Muscle of leg (tissue), 11 donors: Measurements from ENCODE around the gene TFPI2. TPM values are rescaled to one million over a fixed set of nuclear protein-coding genes. Genes with fewer than 3 reads are reported as not detected.

Experiments used
- DNase-seq: peaks from one replicate; pipeline ENCODE4 v3.0.0; 2013
- H3K27ac ChIP-seq: one replicate; pipeline ENCODE4 v1.5.1; 2013; ENCODE audit warnings: mild to moderate bottlenecking, low read length, control low read depth
- H3K27me3 ChIP-seq: one replicate; pipeline ENCODE4 v1.6.1; 2013; ENCODE audit warnings: low read length; ENCODE audit not compliant: control insufficient read depth, insufficient read depth
- H3K36me3 ChIP-seq: one replicate; pipeline ENCODE4 v1.6.1; 2013; ENCODE audit warnings: low read length; ENCODE audit not compliant: control insufficient read depth, insufficient read depth
- H3K4me1 ChIP-seq: one replicate; pipeline ENCODE4 v1.6.1; 2013; ENCODE audit warnings: low read length; ENCODE audit not compliant: control insufficient read depth, insufficient read depth
- H3K4me3 ChIP-seq: one replicate; pipeline ENCODE4 v1.5.1; 2013; ENCODE audit warnings: low read length, control low read depth
- H3K9me3 ChIP-seq: replicated peaks from 2 replicates; pipeline ENCODE4 v1.6.1; 2013; ENCODE audit warnings: low read depth, low read length; ENCODE audit not compliant: control insufficient read depth
- WGBS: methylation state at CpG from one replicate; pipeline ENCODE4 v1.1.5; 2013; ENCODE audit warnings: missing lambda C conversion rate; ENCODE audit not compliant: insufficient coverage; 5-methylcytosine and 5-hydroxymethylcytosine counted together
- polyA plus RNA-seq, 8 donors: library from polyadenylated mRNA; unstranded; fragments of 120-200 nt; gene quantifications; one replicate each; pipeline versions ENCODE4 v1.2.1 to v1.2.3, GENCODE V29; 2013; ENCODE audit warnings: inconsistent platforms in 1 of 8, low replicate concordance in 1 of 8; ENCODE audit not compliant: insufficient read length in 8 of 8, insufficient read depth in 1 of 8
- total RNA-seq: library from RNA; stranded (reverse); fragments of 120-200 nt; gene quantifications from one replicate; pipeline ENCODE4 v1.2.4, GENCODE V29; 2013

TFPI2 gene
- total and polyA plus RNA-seq, 9 donors, result 1.5 to 4.9 (median 3.0) TPM

DNA sequence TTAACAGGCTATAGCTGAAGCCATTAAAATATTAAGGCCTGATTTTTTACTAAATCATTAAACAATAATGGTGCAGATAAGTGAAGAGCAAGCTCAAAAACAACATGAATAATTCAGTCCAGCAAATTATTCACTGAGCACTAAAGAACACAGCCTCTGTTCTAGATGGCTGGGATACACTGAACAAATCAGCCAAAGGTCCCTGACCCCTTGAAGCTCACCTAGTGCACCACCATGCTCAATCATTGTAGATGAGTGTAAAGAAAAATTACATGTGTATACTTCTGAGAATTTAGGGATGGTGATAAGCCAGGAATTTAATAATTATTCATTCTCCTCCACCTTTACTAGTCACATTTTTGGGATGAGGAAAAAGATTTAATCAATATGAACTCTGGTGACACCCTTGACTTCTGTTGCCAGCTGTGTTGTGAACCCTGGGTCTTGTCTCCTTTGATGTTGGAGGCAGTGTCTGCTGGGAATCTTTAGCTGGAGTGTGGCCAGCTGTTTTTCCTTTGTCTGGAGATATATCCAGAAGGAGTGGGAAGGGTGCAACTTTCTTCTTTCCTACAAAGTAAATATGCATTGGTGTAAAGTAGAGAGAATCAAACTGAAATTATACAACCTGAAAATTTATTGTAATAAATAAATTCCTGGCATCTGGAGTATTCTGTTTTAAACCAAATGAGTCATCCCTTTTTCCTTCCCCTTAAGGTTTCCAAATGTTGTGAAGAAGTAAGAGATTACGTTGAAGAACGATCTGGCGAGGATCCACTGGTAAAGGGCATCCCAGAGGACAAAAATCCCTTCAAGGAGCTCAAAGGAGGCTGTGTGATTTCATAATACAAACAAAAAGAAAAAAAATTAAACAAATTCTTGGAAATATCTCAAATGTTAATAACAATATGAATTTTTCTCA lies 19.8 kb upstream of the TFPI2 start:
- no peaks in the 10 kb centered on the region for H3K36me3 ChIP-seq
- H3K4me3 ChIP-seq, result no peak overlapping the region
- peak; percentile 41 for DNase-seq
- H3K9me3 ChIP-seq, result no peaks in the 10 kb centered on the region
- WGBS, result no CpG with 5 or more reads among the region's 3 CpGs
- H3K27me3 ChIP-seq, result no peaks in the 10 kb centered on the region
- no peaks in the 10 kb centered on the region for H3K4me1 ChIP-seq
- no peak overlapping the region for H3K27ac ChIP-seq

GRCh38 chr7:93906267-93906666 lies 15.7 kb upstream of the TFPI2 start, which contains the start of gene GNGT1:
Gene GNGT1, plus strand, starts transcription at chr7:93906567. Its CDS starts 180 bp downstream, at chr7:93906747.
- Histone ChIP-seq H3K4me3 (no peak within 1 kb of the TSS), H3K27ac (no peak within 1 kb of the TSS), H3K9me3 (no peaks in the 10 kb centered on the region), H3K4me1 (no peaks in the 10 kb centered on the region), H3K27me3 (no peaks in the 10 kb centered on the region), H3K36me3 (no peaks in the 10 kb centered on the region)
- no CpG with 5 or more reads among the region's 3 CpGs for WGBS
- DNase-seq, result no peak

DNA sequence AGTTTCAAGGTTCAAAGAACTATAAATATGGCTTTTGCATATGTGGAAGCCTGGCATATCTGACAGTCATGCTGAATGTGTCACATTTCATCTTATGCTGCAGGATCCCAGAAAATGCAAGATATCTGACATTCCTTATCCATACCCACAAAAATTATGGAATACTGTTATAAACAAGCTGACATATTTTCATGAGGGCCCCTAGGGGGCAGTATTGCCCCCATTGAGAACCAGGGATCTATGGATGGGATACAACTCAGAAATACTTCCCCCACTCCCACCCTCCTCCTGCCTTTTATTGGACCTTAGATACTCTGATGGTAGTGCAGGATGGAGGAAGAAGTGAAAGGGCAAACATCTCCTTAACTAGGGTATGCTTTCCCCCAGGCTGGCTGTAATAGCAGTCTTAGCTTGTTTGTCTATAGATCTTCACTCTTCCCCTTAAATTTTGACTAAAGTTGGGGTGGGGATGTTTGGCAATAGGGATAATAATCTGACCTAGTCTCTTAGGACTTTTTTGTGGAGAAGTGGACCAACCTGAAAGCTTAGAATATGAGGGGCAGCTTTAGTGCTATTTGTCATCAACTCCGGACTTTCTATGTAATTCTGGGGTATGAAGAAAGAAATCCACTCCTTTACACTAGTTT lies 12.3 kb upstream of the TFPI2 start:
- no CpG with 5 or more reads among the region's 1 CpG for WGBS
- peak; percentile 68 for DNase-seq
- no peaks in the 10 kb centered on the region for H3K9me3 ChIP-seq
- no peaks in the 10 kb centered on the region for H3K27me3 ChIP-seq
- no peaks in the 10 kb centered on the region for H3K4me1 ChIP-seq
- H3K4me3 ChIP-seq, result no peak overlapping the region
- no peaks in the 10 kb centered on the region for H3K36me3 ChIP-seq
- no peak overlapping the region for H3K27ac ChIP-seq

DNA sequence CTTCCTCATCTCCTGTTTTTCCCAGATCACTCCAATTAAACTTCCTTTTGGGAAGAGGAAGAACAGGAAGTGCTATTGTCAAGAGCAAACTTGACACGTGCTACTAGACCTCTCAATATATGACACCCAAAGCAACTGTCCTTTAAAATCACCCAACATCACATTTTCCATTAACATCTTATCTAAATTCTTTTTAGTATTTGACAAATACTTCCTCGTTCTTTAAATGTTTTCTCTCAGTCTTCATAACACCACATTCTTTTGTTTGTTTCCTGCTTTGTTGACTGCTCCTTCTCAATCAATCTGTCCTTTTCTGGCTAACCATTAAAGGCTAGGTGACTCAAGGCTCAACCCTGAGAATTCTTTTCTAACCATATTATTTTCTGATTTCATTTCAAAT lies 7.1 kb upstream of the TFPI2 start:
- WGBS, result 80% methylated on average over 1 of the region's 2 CpGs
- Histone ChIP-seq H3K4me3 (no peak overlapping the region), H3K27ac (no peak overlapping the region), H3K9me3 (no peaks in the 10 kb centered on the region), H3K27me3 (no peaks in the 10 kb centered on the region), H3K36me3 (no peaks in the 10 kb centered on the region), H3K4me1 (no peaks in the 10 kb centered on the region)
- DNase-seq, result no peak

GRCh38 chr7:93895859-93896600 lies 5.5 kb upstream of the TFPI2 start:
- H3K36me3 ChIP-seq, result no peaks in the 10 kb centered on the region
- WGBS, result no CpG with 5 or more reads among the region's 4 CpGs
- H3K4me3 ChIP-seq, result no peak overlapping the region
- no peaks in the 10 kb centered on the region for H3K9me3 ChIP-seq
- no peaks in the 10 kb centered on the region for H3K4me1 ChIP-seq
- H3K27me3 ChIP-seq, result no peaks in the 10 kb centered on the region
- peak; percentile 20 for DNase-seq
- no peak overlapping the region for H3K27ac ChIP-seq

DNA sequence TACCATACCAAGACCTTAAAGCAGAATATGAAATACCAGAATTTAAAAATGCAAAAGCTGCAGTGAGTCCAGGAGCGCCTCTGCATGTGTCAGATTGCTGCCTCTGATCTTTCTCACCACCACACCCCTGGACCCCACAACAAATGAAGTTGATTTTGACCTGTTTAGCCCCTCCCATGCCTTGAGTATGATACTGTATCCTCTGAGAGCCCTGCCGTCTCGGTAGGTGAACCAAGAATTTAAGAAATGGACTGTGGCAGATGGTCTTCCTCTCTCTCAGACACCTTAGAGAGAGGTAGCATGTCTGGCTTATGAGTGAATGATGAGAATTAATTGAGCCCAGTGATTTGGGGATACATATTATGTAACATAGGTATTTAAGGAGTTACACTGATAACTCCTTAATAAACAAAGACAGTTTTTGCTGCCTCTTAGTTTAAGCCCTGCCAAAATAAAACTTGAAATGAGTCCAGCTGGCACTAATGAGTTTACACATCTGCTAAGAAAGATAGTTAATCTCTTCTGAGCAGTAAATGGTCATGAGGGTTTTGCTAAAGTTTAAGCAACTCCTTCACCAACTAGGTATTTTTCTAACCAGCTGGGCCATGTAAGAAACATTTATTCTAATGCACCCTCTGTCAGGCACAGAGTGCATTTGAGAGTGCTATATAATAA lies 4.5 kb upstream of the TFPI2 start:
- H3K36me3 ChIP-seq, result no peaks in the 10 kb centered on the region
- no peaks in the 10 kb centered on the region for H3K9me3 ChIP-seq
- no CpG with 5 or more reads among the region's 3 CpGs for WGBS
- H3K27ac ChIP-seq, result no peak overlapping the region
- H3K27me3 ChIP-seq, result peaks cover 9% of the 10 kb centered on the region
- H3K4me1 ChIP-seq, result peaks cover under 1% of the 10 kb centered on the region
- DNase-seq, result peak; percentile 57
- no peak overlapping the region for H3K4me3 ChIP-seq

DNA sequence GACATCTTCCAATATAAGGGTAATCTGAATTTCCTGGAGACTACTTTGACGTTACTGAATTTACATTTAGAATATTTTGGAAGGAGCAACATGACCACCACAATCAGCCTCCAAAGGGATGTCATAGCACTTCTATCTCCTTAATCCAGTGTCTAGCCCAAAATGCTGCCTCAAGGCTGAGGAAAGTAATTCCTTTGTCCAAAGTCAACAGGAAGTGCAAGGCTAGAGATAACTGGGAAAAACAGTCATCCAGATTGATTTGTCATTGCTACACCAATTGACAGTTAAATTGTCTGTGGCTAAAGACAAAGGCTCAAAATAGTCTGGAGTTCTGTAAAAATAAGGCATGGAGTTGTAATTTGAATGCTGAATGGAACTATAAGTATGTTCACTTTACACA lies 3.9 kb upstream of the TFPI2 start:
- no peak overlapping the region for H3K4me3 ChIP-seq
- peaks cover 12% of the 10 kb centered on the region for H3K27me3 ChIP-seq
- no peak overlapping the region for H3K27ac ChIP-seq
- peaks cover 2% of the 10 kb centered on the region for H3K4me1 ChIP-seq
- WGBS, result no CpG with 5 or more reads among the region's 1 CpG
- no peak for DNase-seq
- H3K9me3 ChIP-seq, result no peaks in the 10 kb centered on the region
- no peaks in the 10 kb centered on the region for H3K36me3 ChIP-seq

- peak; percentile 34 for DNase-seq
- WGBS, result 0% methylated on average over 27 of the region's 28 CpGs
- Histone ChIP-seq H3K36me3 (no peaks in the 10 kb centered on the region), H3K4me3 (peak overlapping the region; percentile 55), H3K9me3 (no peaks in the 10 kb centered on the region), H3K4me1 (peaks cover 2% of the 10 kb centered on the region), H3K27me3 (peaks cover 12% of the 10 kb centered on the region), H3K27ac (no peak overlapping the region)
Observed at GRCh38 chr7:93890041-93890463, 501 bp downstream of the TFPI2 start.

- H3K9me3 ChIP-seq, result no peaks in the 10 kb centered on the region
- no CpG with 5 or more reads among the region's 3 CpGs for WGBS
- H3K36me3 ChIP-seq, result no peaks in the 10 kb centered on the region
- peaks cover 2% of the 10 kb centered on the region for H3K4me1 ChIP-seq
- H3K4me3 ChIP-seq, result no peak overlapping the region
- DNase-seq, result no peak
- H3K27me3 ChIP-seq, result peaks cover 12% of the 10 kb centered on the region
- H3K27ac ChIP-seq, result no peak overlapping the region
Observed at GRCh38 chr7:93889261-93889660, 1.3 kb downstream of the TFPI2 start.
